HG03460 (cell line): ENCODE data around the gene XPNPEP2.

Source experiments
- ATAC-seq: cut with Tn5 transposase; IDR thresholded peaks from one replicate; pipeline ENCODE4 v1.9.1; 2021; ENCODE audit not compliant: unreplicated experiment

The XPNPEP2 gene

DNA sequence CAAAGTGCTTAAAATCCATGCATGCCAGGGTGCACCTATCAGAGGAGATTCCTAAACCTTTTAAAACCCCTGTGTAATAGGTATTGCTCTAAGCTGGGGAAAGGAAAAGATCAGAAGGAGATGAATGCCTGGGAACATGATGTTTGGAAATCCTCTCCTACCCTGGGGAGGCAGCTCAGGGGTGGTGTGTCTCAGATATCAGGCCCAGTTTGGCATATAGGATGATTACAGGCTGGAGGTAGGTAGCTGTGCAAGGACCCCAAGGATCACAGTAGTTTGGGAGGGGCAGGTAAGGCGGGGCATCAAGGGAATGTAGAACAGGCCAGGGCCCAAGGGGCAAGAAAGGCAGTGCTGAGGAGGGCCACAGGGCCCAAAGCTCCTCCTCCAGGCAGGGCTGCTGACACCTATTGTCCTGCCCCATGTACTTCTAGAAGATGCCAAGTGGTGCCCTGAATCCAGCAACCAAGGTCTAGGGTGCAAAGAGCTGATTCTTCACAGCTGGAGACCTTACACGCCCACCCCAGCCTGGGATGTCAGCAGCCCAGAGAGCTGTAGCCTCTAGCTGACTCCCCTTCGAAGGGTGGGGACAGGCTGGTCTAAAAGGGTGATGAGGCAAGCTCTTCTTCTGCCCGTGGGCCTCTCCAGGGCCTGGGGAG is 58.6 kb downstream of the XPNPEP2 start:
- no peak for ATAC-seq

DNA sequence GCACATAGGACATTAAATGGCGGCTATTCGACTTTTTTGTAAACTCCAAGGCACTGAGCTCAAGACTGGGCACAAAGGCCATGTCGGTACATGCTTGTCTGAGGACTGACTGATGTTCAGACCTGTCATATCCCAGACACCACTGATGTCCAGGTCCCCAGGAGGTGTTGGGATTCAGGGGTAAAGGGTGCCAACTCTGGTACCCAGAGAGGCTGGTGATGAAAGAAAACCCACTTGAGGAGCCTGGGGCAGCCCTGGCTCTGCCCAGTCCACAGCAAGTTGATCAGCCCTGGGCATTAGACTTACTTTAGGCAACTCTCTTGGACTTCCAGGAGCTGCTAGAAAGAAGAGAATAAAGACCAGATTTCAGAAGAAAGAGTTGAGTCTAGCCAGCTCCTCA is 59.7 kb downstream of the XPNPEP2 start:
- no peak for ATAC-seq

DNA sequence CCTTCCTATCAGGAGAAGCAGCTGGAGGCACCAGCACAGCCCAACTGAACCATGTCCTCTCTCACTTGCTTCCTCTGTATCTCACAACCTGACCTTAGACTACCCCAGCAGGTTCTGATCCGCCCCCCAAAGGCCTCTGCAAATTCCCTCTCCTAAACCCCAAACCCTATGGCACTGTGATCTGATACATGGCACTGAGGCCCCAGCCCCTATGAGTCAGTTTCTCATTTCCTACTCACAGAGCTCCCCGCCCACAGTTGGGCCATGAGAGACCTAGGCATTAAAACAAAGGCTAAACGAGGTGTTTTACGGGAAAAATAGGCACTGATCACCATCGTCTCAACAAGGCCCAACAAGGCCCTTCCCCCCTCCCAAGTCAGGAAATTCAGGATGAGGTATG is 60.1 kb downstream of the XPNPEP2 start:
- no peak for ATAC-seq

DNA sequence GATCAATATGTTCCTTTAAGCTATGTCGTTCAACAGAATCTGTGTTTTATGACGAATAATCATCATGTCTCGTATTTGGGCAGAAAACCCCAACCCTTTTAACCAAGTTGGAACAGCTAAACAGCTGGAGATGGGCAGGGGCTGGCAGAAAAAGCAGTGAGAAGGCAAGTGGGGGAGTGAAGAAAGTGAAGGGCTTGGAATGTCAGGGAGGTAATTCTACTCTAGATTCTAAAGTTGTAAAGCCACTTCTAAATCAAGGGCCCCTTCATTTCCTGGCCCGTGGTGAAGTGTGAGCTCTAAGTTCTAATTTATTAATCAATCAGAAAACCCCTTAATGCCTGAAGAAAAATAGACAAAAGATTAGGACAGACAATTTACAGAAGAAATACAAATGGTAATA is 61.4 kb downstream of the XPNPEP2 start:
- ATAC-seq = no peak

DNA sequence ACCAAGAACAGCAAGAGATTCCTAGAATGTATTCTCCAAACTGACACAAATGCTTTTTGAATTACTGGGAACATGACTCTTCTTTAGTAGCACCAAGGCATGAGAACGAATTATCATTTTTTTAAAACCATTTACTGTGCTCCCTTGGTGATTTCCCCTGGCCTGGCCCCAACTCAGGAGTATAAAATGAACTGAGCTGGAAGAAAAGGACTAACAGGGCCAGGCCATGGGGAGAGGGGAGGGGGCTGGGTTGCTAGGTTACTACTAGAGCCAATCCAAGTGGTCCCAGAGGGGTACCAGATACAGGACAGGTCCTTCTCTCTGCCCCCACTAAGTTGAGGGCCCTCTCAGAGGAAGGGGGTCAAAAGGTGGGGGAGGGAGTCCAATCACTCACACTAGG is 64.1 kb downstream of the XPNPEP2 start:
- no peak for ATAC-seq

DNA sequence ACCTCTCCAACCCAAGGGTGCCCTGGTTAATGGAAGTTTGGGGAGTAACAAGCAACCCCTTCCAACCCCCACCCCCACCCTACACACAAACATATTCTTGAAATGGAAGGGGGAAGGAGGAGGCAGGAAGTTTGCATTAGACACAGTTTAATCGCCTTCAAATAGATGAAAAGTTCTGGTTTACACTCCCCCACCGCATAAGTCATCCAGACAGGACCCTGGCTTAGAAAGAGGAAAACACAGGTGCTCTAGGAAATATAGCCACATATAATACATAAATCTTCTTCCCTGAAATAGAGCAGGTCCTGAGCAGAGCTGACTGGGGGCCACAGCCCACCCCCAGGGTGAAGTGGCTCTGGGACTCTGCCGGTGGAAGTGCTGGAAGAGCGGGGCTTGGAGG is 66.0 kb downstream of the XPNPEP2 start:
- no peak for ATAC-seq

DNA sequence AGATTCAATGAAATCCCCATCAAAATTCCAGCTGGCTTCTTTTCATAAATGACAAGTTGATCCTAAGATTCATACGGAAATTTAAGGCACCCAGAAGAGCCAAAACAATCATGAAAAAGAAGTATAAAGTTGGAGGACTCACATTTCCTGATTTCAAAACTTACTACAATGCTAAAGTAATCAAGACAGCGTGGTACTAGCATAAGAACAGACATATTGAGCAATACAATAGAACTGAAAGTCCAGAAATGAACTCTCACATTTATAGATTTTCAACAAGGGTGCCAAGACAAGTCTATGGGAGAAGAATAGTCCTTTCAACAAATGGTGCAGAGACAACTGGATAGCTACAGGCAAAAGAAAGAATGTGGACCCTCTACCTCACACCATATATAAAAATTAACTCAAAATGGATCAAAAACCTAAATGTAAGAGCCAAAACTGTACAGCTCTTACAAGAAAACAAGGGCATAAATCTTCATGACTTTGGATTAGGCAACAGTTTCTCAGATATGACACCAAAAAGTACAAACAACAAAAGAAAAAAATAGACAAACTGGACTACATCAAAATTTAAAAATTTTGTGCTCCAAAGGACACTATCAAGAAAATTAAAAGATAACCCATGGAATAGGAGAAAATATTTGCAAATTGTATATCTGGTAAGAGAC is 69.5 kb downstream of the XPNPEP2 start:
- no peak for ATAC-seq

DNA sequence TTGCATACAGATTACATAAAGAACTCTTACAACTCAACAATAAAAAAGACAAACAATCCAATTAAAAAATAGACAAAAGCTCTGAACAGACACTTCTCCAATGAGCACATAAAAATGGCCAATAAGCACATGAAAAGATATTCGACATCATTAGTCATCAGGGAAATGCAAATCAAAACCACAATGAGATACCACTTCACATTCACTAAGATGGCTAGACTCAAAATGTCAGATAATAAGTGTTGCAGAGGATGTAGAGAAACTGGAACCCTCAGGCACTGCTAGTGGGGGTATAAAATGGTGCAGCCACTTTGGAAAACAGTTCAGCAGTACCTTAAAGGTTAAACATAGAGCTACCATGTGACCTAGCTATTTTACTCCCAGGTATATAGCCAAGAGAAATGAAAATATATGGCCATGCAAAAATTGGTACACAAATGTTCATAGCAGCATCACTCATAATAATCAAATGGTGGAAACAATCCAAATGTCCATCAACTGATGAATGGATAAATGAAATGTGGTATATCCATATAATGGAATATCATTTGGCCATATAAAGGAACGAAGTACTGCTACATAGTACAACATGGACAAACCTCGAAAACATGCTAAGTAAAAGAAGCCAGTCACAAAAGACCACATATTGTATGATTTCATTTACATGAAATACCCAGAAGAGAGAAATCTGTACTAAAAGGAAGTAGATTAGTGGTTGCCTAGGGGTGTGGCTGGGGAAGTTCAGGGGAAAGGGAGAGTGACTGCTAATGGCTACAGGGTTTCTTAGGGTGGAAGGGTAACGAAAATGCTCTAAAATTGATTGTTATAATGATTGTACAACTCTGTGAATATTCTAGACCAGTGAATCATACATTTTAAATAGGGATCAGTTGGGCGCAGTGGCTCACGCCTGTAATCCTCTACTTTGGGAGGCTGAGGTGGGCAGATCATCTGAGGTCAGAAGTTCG is 70.3 kb downstream of the XPNPEP2 start:
- ATAC-seq = no peak

DNA sequence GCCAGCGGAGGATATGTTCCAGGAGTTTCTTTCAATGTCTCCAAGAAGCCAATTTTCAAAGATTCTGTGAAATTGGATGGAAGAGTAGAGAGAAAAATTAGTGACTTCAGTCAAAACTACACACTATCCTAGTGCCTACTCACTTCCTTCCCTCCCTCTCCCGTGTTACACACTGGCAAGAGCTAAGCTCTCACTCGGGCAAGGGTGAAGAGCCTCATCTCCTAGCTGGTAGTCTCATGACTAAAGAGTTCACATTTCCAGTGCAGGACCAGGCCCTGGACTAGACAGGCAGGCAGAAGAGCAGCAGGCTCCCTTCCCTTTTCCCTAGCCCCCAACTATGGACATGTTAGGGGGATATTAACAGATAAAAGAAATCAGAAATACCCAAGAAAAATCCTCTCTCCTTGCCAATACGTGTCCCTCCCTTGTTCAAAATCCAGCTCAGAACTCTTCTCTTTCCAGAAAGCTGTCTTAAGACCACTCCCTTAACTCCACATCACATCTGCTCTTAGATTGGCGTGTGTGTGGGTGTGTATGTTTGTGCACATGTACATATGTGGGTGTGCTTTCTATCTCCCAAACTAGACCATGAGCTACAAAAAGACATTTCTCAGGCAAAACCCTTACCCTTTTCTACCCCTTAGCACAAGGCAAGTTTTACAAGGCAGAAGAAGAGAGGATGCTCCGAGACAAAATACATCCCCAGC is 75.0 kb downstream of the XPNPEP2 start:
- ATAC-seq = no peak

DNA sequence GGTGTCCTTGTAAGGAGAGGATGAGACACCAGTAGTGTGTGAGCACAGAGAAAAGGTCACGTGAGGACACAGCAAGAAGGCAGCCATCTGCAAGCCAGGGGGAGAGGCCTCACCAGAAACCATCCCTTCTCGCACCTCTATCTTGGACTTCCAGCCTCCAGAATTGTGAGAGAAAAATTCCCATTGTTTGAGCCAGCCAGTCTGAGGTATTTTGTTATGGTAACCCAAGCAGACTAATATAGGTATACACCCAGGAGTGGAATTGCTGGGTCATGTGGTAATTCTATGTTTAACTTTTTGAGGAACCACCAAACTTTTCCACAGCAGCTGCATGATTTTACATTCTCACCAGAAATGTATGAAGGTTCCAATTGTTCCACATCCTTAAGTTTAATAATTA is 79.3 kb downstream of the XPNPEP2 start:
- no peak for ATAC-seq
